Liver (tissue), 9 donors: Measurements from ENCODE around the gene ADCY7. TPM values are rescaled to one million over a fixed set of nuclear protein-coding genes. Genes with fewer than 3 reads are reported as not detected.

Experiments used
- DNase-seq: peaks from one replicate; pipeline ENCODE4 v3.0.0-alpha.2; 2017; ENCODE audit warnings: low spot score
- H3K27ac ChIP-seq, 2 donors: one replicate each; pipeline ENCODE4 v1.7.0; 2013; ENCODE audit warnings: inconsistent platforms in 2 of 2, low read length in 2 of 2, control low read depth in 1 of 2, low read depth in 1 of 2, mild to moderate bottlenecking in 1 of 2
- H3K27me3 ChIP-seq, 4 donors: one replicate each; pipeline versions ENCODE4 v1.6.1 to v1.7.0; 2013; ENCODE audit warnings: low read length in 3 of 4, inconsistent platforms in 1 of 4, mild to moderate bottlenecking in 1 of 4, moderate library complexity in 1 of 4; ENCODE audit not compliant: control insufficient read depth in 4 of 4, insufficient read depth in 4 of 4
- H3K36me3 ChIP-seq, 4 donors: one replicate each; pipeline versions ENCODE4 v1.6.1 to v1.7.0; 2013; ENCODE audit warnings: low read length in 3 of 4, mild to moderate bottlenecking in 3 of 4, low read depth in 1 of 4, moderate library complexity in 1 of 4; ENCODE audit not compliant: control insufficient read depth in 4 of 4, insufficient read depth in 3 of 4
- H3K4me1 ChIP-seq, 4 donors: one replicate each; pipeline versions ENCODE4 v1.6.1 to v1.7.0; 2013; ENCODE audit warnings: low read length in 3 of 4, mild to moderate bottlenecking in 3 of 4, moderate library complexity in 1 of 4; ENCODE audit not compliant: control insufficient read depth in 4 of 4, insufficient read depth in 4 of 4
- H3K4me3 ChIP-seq, 3 donors: one replicate each; pipeline versions ENCODE4 v1.6.1 to v1.7.0; 2013; ENCODE audit warnings: low read length in 3 of 3, control low read depth in 1 of 3, low read depth in 1 of 3, mild to moderate bottlenecking in 1 of 3
- H3K9ac ChIP-seq, 2 donors: one replicate each; pipeline ENCODE4 v1.7.0; 2013; ENCODE audit warnings: low read length in 2 of 2, mild to moderate bottlenecking in 2 of 2, moderate library complexity in 2 of 2, control low read depth in 1 of 2, low read depth in 1 of 2
- H3K9me3 ChIP-seq, 4 donors: one replicate each; pipeline versions ENCODE4 v1.6.1 to v1.7.0; 2013; ENCODE audit warnings: low read length in 3 of 4; ENCODE audit not compliant: control insufficient read depth in 4 of 4
- ATF3 ChIP-seq: IDR thresholded peaks from 2 replicates; pipeline ENCODE4 v1.6.1; 2016; ENCODE audit warnings: antibody characterized with exemption
- EGR1 ChIP-seq, 2 donors: IDR thresholded peaks; 2 replicates each; pipeline ENCODE4 v1.6.1; 2016 to 2018; ENCODE audit warnings: antibody characterized with exemption in 2 of 2, low read depth in 2 of 2
- FOXA1 ChIP-seq: IDR thresholded peaks from 2 replicates; pipeline ENCODE4 v1.6.1; 2016; ENCODE audit warnings: antibody characterized with exemption
- FOXA2 ChIP-seq: IDR thresholded peaks from 2 replicates; pipeline ENCODE4 v1.6.1; 2016; ENCODE audit warnings: antibody characterized with exemption
- GABPA ChIP-seq, 2 donors: IDR thresholded peaks in 1 of 2; conservative IDR thresholded peaks in 1 of 2; 2 replicates each; pipeline ENCODE4 v1.6.1; 2016; ENCODE audit warnings: antibody characterized with exemption in 2 of 2, mild to moderate bottlenecking in 1 of 2, moderate library complexity in 1 of 2
- HNF4G ChIP-seq: IDR thresholded peaks from 2 replicates; pipeline ENCODE4 v1.6.1; 2016; ENCODE audit warnings: antibody characterized with exemption
- JUND ChIP-seq, 2 donors: IDR thresholded peaks; 2 replicates each; pipeline ENCODE4 v1.6.1; 2016; ENCODE audit warnings: antibody characterized with exemption in 2 of 2
- MAX ChIP-seq: IDR thresholded peaks from 2 replicates; pipeline ENCODE4 v1.6.1; 2016; ENCODE audit warnings: antibody characterized with exemption
- NR2F2 ChIP-seq: IDR thresholded peaks from 2 replicates; pipeline ENCODE4 v1.6.1; 2016; ENCODE audit warnings: antibody characterized with exemption
- RAD21 ChIP-seq, 2 donors: IDR thresholded peaks; 2 replicates each; pipeline ENCODE4 v1.6.1; 2016; ENCODE audit warnings: antibody characterized with exemption in 2 of 2, mild to moderate bottlenecking in 2 of 2
- RXRA ChIP-seq, 2 donors: IDR thresholded peaks; 2 replicates each; pipeline ENCODE4 v1.6.1; 2017 to 2018; ENCODE audit warnings: antibody characterized with exemption in 2 of 2, mild to moderate bottlenecking in 1 of 2
- SP1 ChIP-seq: IDR thresholded peaks from 2 replicates; pipeline ENCODE4 v1.6.1; 2018; ENCODE audit warnings: antibody characterized with exemption, mild to moderate bottlenecking
- TAF1 ChIP-seq: conservative IDR thresholded peaks from 2 replicates; pipeline ENCODE4 v1.6.1; 2016; ENCODE audit warnings: antibody characterized with exemption, mild to moderate bottlenecking
- YY1 ChIP-seq: IDR thresholded peaks from 2 replicates; pipeline ENCODE4 v1.6.1; 2016; ENCODE audit warnings: antibody characterized with exemption, mild to moderate bottlenecking
- ZBTB33 ChIP-seq: IDR thresholded peaks from 2 replicates; pipeline ENCODE4 v1.6.1; 2016; ENCODE audit warnings: antibody characterized with exemption
- WGBS: extraction: QIAGEN DNeasy Blood & Tissue Kit; methylation state at CpG from one replicate; pipeline ENCODE4 v1.1.7; 2013; 5-methylcytosine and 5-hydroxymethylcytosine counted together
- polyA plus RNA-seq, 2 donors: library from polyadenylated mRNA; stranded (reverse) in 1 of 2; unstranded in 1 of 2; fragments of 200-250 nt in 1 of 2; fragments of >200 nt in 1 of 2; fragmentation: Nextera tagmentation in 1 of 2; extraction: Ambion mirVana in 1 of 2; gene quantifications; one replicate each; pipeline versions ENCODE4 v1.2.1 to v1.2.3, GENCODE V29; 2013 to 2015
- total RNA-seq, 2 donors: library from RNA; depleted of rRNA; stranded (reverse); fragments of >200 nt; gene quantifications; one replicate each; pipeline ENCODE4 v1.2.3, GENCODE V29; 2014
- donor health status: healthy.
- donor health status: healthy.
- donor health status: healthy.
- donor health status: healthy.
- donor health status: healthy.

The ADCY7 gene
- total and polyA plus RNA-seq, 4 donors, result 1.8 to 43.9 (median 7.4) TPM

- H3K27ac ChIP-seq, result no peak overlapping the region
- no peaks in the 10 kb centered on the region for H3K36me3 ChIP-seq
- no peaks in the 10 kb centered on the region for H3K27me3 ChIP-seq
- TF ChIP-seq NR2F2 (no peak), JUND (IDR thresholded peaks at IDR 0.05) (no peak), RAD21 (IDR thresholded peaks at IDR 0.05) (no peak), TAF1 (no peak)
- WGBS, result 82% methylated on average over 12 of the region's 12 CpGs
- no peak for DNase-seq
- H3K4me3 ChIP-seq, result no peak overlapping the region
- H3K9ac ChIP-seq, result no peak overlapping the region
- no peaks in the 10 kb centered on the region for H3K9me3 ChIP-seq
- no peaks in the 10 kb centered on the region for H3K4me1 ChIP-seq
Measured at GRCh38 chr16:50252874-50253513, 13.4 kb upstream of the ADCY7 start.

- Histone ChIP-seq H3K4me1 (no peaks in the 10 kb centered on the region), H3K9ac (no peak overlapping the region), H3K36me3 (no peaks in the 10 kb centered on the region), H3K27me3 (no peaks in the 10 kb centered on the region), H3K27ac (no peak overlapping the region), H3K9me3 (no peaks in the 10 kb centered on the region), H3K4me3 (no peak overlapping the region)
- 92% methylated on average over 8 of the region's 8 CpGs for WGBS
- TF ChIP-seq RXRA (IDR thresholded peaks at IDR 0.05), result no peak
- no peak for TF ChIP-seq GABPA (IDR thresholded peaks at IDR 0.05 in 1 of 2, conservative IDR thresholded peaks at IDR 0.05 in 1 of 2)
- TF ChIP-seq JUND (IDR thresholded peaks at IDR 0.05), result no peak
- TF ChIP-seq FOXA1, result no peak
- TF ChIP-seq YY1, result no peak
- TF ChIP-seq FOXA2, result no peak
- TF ChIP-seq ATF3, result no peak
- no peak for DNase-seq
Measured at GRCh38 chr16:50253514-50253910, 12.8 kb upstream of the ADCY7 start.

- WGBS, result 87% methylated on average over 7 of the region's 7 CpGs
- no peak for DNase-seq
- no peak overlapping the region for H3K4me3 ChIP-seq
- no peak overlapping the region for H3K9ac ChIP-seq
- peaks cover 0 to under 1% (median 0%) of the 10 kb centered on the region in 4 donors for H3K4me1 ChIP-seq
- no peaks in the 10 kb centered on the region for H3K9me3 ChIP-seq
- H3K36me3 ChIP-seq, result no peaks in the 10 kb centered on the region
- H3K27me3 ChIP-seq, result no peaks in the 10 kb centered on the region
- TF ChIP-seq FOXA2 (no peak), MAX (no peak), HNF4G (no peak), NR2F2 (no peak), ATF3 (no peak), SP1 (no peak), FOXA1 (no peak), TAF1 (no peak), JUND (IDR thresholded peaks at IDR 0.05) (no peak), RXRA (IDR thresholded peaks at IDR 0.05) (no peak), GABPA (IDR thresholded peaks at IDR 0.05 in 1 of 2, conservative IDR thresholded peaks at IDR 0.05 in 1 of 2) (no peak), EGR1 (IDR thresholded peaks at IDR 0.05; ENCODE audit: low read depth in 2 of 2) (no peak), ZBTB33 (no peak)
- H3K27ac ChIP-seq, result no peak overlapping the region
Measured at GRCh38 chr16:50254072-50254471, 12.3 kb upstream of the ADCY7 start.
